HepG2 (cell line): ENCODE results near the gene SMYD5. TPM values are rescaled to one million over a fixed set of nuclear protein-coding genes. Genes with fewer than 3 reads are reported as not detected.

Experiments used
- AGO1 ChIP-seq: fragments of 200-400 bp; formaldehyde crosslinking; IDR thresholded peaks from 2 replicates; pipeline ENCODE4 v1.6.1; 2017; ENCODE audit warnings: mild to moderate bottlenecking, low read depth, low read length, moderate library complexity; ENCODE audit not compliant: poor library complexity, severe bottlenecking
- CAMTA2 ChIP-seq: sonication (generic); formaldehyde crosslinking; IDR thresholded peaks from 2 replicates; pipeline ENCODE4 v1.4.0; 2020; ENCODE audit warnings: mild to moderate bottlenecking, missing genetic modification reagents, borderline replicate concordance
- GATAD1 ChIP-seq: IDR thresholded peaks from 2 replicates; pipeline ENCODE4 v1.6.1; 2016; ENCODE audit warnings: missing genetic modification reagents, missing compliant biosample characterization
- HDAC2 ChIP-seq: sonication (generic); formaldehyde crosslinking; IDR thresholded peaks from 2 replicates; pipeline ENCODE4 v1.4.0; 2020; ENCODE audit warnings: missing genetic modification reagents
- HNRNPK ChIP-seq: fragments of 200-400 bp; formaldehyde crosslinking; IDR thresholded peaks from 2 replicates; pipeline ENCODE4 v1.6.1; 2018; ENCODE audit warnings: low read length, low read depth, moderate library complexity, mild to moderate bottlenecking; ENCODE audit not compliant: poor library complexity, severe bottlenecking
- HOXA5 ChIP-seq: sonication (generic); formaldehyde crosslinking; IDR thresholded peaks from 2 replicates; pipeline ENCODE4 v1.4.0; 2020; ENCODE audit warnings: missing genetic modification reagents
- MTA1 ChIP-seq: sonication (generic); formaldehyde crosslinking; IDR thresholded peaks from 2 replicates; pipeline ENCODE4 v1.4.0; 2020; ENCODE audit warnings: missing genetic modification reagents, mild to moderate bottlenecking, borderline replicate concordance
- MTF2 ChIP-seq: sonication (generic); formaldehyde crosslinking; IDR thresholded peaks from 2 replicates; pipeline ENCODE4 v1.5.0; 2020; ENCODE audit warnings: missing genetic modification reagents, borderline replicate concordance
- RARA ChIP-seq: IDR thresholded peaks from 2 replicates; pipeline ENCODE4 v1.6.1; 2016; ENCODE audit warnings: missing genetic modification reagents, missing compliant biosample characterization
- SMAD1 ChIP-seq: sonication (generic); formaldehyde crosslinking; IDR thresholded peaks from 2 replicates; pipeline ENCODE4 v1.4.0; 2020; ENCODE audit warnings: missing genetic modification reagents, low read depth, mild to moderate bottlenecking, borderline replicate concordance
- ZNF547 ChIP-seq: sonication (generic); formaldehyde crosslinking; IDR thresholded peaks from 2 replicates; pipeline ENCODE4 v1.5.1; 2020; ENCODE audit warnings: mild to moderate bottlenecking, missing genetic modification reagents
- ZNF558 ChIP-seq: sonication (generic); formaldehyde crosslinking; IDR thresholded peaks from 2 replicates; pipeline ENCODE4 v1.9.0; 2022; ENCODE audit warnings: mild to moderate bottlenecking, missing genetic modification reagents, borderline replicate concordance
- ZNF747 ChIP-seq: sonication (generic); formaldehyde crosslinking; IDR thresholded peaks from 2 replicates; pipeline ENCODE4 v1.8.1; 2023; ENCODE audit warnings: missing genetic modification reagents, mild to moderate bottlenecking, borderline replicate concordance
- ZSCAN9 ChIP-seq: IDR thresholded peaks from 2 replicates; pipeline ENCODE4 v1.6.1; 2016; ENCODE audit warnings: borderline replicate concordance
- polyA plus RNA-seq, 8 experiments: library from polyadenylated mRNA; depleted of rRNA in 3 of 8; stranded (reverse) in 7 of 8; unstranded in 1 of 8; fragments of >200 nt; fragmentation: Illumina TruSeq in 4 of 8; extraction: Trizol in 4 of 8; gene quantifications; 2 replicates each; pipeline versions ENCODE4 v1.2.1 to v1.2.3, GENCODE V29; 2011 to 2016; ENCODE audit warnings: low read depth in 4 of 8, missing spikeins in 1 of 8, mixed read lengths in 1 of 8; ENCODE audit not compliant: insufficient read depth in 1 of 8
- total RNA-seq, 5 experiments: library from RNA; depleted of rRNA; stranded (reverse); fragments of >200 nt; fragmentation: Illumina TruSeq; extraction: Trizol; gene quantifications; 2 replicates each; pipeline ENCODE4 v1.2.3, GENCODE V29; 2016; ENCODE audit warnings: low read depth in 1 of 5
- TF ChIP-seq, protein P1 (sequence below): sonication (generic); formaldehyde crosslinking; IDR thresholded peaks from 2 replicates; pipeline ENCODE4 v1.8.0; 2022; ENCODE audit warnings: missing genetic modification reagents, mild to moderate bottlenecking, inconsistent platforms, borderline replicate concordance
- TF ChIP-seq, protein P2 (sequence below): sonication (generic); formaldehyde crosslinking; IDR thresholded peaks from 2 replicates; pipeline ENCODE4 v1.5.0; 2020; ENCODE audit warnings: mild to moderate bottlenecking, missing genetic modification reagents
- TF ChIP-seq, protein P3 (sequence below): sonication (generic); formaldehyde crosslinking; IDR thresholded peaks from 2 replicates; pipeline ENCODE4 v1.9.0; 2021; ENCODE audit warnings: missing genetic modification reagents, mild to moderate bottlenecking, borderline replicate concordance
- TF ChIP-seq, protein P4 (sequence below): sonication (generic); formaldehyde crosslinking; IDR thresholded peaks from 2 replicates; pipeline ENCODE4 v1.4.0; 2020; ENCODE audit warnings: missing genetic modification reagents, mild to moderate bottlenecking, borderline replicate concordance
- TF ChIP-seq, protein P5 (sequence below): IDR thresholded peaks from 2 replicates; pipeline ENCODE4 v1.6.1; 2016

The SMYD5 gene
- total and polyA plus RNA-seq, 2 of the 13 experiments (the other 11 are each of a cell fraction or from before 2014, with no cell fraction given): 55.8 to 70.4 TPM

DNA sequence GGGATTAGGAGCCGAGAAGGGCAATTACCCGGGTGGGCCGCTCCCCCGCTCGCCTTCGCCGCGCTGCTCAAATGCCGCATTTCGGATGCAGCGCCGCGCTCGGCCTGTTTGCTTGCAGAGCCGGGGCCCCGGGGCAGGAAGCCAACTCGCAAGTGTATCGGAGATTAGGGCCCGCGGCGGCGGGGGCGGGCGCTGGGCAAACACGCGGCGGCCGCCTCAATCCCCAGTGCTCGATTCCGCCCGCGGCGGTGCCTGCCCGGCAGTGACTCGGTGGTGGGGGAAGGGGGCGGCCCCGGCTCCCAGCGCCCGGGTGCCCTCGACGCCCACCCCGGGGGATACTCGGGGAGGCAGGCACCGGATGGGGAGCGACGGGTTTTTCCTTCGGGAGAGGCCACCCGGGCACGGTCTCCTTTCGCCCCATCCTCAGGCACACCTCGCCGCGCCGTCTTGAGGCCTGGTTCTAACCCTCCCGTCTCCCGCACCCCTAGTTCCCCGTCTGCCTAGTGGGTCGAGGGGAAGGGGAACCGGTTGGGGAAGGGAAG lies 38.3 kb upstream of the SMYD5 start (continued):
- TF ChIP-seq, protein P1, sequence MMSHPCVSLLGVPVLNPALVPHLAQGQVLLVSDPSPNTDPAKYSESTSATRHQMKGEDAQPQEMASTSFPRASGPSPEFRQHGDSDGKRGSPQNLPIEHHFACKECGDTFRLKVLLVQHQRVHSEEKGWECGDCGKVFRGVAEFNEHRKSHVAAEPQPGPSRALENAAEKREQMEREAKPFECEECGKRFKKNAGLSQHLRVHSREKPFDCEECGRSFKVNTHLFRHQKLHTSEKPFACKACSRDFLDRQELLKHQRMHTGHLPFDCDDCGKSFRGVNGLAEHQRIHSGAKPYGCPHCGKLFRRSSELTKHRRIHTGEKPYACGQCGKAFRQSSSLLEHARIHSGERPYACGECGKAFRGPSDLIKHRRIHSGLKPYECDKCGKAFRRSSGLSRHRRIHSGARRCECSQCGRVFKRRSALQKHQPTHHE (CRISPR knock-in tag): no peak
- TF ChIP-seq, protein P2, sequence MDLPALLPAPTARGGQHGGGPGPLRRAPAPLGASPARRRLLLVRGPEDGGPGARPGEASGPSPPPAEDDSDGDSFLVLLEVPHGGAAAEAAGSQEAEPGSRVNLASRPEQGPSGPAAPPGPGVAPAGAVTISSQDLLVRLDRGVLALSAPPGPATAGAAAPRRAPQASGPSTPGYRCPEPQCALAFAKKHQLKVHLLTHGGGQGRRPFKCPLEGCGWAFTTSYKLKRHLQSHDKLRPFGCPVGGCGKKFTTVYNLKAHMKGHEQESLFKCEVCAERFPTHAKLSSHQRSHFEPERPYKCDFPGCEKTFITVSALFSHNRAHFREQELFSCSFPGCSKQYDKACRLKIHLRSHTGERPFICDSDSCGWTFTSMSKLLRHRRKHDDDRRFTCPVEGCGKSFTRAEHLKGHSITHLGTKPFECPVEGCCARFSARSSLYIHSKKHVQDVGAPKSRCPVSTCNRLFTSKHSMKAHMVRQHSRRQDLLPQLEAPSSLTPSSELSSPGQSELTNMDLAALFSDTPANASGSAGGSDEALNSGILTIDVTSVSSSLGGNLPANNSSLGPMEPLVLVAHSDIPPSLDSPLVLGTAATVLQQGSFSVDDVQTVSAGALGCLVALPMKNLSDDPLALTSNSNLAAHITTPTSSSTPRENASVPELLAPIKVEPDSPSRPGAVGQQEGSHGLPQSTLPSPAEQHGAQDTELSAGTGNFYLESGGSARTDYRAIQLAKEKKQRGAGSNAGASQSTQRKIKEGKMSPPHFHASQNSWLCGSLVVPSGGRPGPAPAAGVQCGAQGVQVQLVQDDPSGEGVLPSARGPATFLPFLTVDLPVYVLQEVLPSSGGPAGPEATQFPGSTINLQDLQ (CRISPR knock-in tag): peak; percentile 50; the same call in 1 of the 2 replicates
- TF ChIP-seq HOXA5 (peak; percentile 18; the same call in 1 of the 2 replicates), ZNF558 (CRISPR knock-in tag) (peak; percentile 68; the same call in 1 of the 2 replicates), AGO1 (peak; percentile 78), MTA1 (CRISPR knock-in tag) (peak; percentile 75; the same call in 1 of the 2 replicates), SMAD1 (CRISPR knock-in tag) (no peak; the same call in 1 of the 2 replicates), GATAD1 (CRISPR knock-in tag) (peak; percentile 46; the same call in 1 of the 2 replicates), ZNF747 (CRISPR knock-in tag) (0 out of 2 replicates have a peak, but pooled peaks have one; percentile 49), HDAC2 (CRISPR knock-in tag) (peak; percentile 53), CAMTA2 (CRISPR knock-in tag) (no peak; the same call in 1 of the 2 replicates), ZSCAN9 (CRISPR knock-in tag) (no peak), MTF2 (CRISPR knock-in tag) (peak; percentile 79; the same call in 1 of the 2 replicates), ZNF547 (0 out of 2 replicates have a peak, but pooled peaks have one; percentile 26), HNRNPK (peak; percentile 64), RARA (CRISPR knock-in tag) (no peak)
- TF ChIP-seq, protein P3, sequence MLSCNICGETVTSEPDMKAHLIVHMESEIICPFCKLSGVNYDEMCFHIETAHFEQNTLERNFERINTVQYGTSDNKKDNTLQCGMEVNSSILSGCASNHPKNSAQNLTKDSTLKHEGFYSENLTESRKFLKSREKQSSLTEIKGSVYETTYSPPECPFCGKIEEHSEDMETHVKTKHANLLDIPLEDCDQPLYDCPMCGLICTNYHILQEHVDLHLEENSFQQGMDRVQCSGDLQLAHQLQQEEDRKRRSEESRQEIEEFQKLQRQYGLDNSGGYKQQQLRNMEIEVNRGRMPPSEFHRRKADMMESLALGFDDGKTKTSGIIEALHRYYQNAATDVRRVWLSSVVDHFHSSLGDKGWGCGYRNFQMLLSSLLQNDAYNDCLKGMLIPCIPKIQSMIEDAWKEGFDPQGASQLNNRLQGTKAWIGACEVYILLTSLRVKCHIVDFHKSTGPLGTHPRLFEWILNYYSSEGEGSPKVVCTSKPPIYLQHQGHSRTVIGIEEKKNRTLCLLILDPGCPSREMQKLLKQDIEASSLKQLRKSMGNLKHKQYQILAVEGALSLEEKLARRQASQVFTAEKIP (CRISPR knock-in tag): 0 out of 2 replicates have a peak, but pooled peaks have one; percentile 39
- TF ChIP-seq, protein P4, sequence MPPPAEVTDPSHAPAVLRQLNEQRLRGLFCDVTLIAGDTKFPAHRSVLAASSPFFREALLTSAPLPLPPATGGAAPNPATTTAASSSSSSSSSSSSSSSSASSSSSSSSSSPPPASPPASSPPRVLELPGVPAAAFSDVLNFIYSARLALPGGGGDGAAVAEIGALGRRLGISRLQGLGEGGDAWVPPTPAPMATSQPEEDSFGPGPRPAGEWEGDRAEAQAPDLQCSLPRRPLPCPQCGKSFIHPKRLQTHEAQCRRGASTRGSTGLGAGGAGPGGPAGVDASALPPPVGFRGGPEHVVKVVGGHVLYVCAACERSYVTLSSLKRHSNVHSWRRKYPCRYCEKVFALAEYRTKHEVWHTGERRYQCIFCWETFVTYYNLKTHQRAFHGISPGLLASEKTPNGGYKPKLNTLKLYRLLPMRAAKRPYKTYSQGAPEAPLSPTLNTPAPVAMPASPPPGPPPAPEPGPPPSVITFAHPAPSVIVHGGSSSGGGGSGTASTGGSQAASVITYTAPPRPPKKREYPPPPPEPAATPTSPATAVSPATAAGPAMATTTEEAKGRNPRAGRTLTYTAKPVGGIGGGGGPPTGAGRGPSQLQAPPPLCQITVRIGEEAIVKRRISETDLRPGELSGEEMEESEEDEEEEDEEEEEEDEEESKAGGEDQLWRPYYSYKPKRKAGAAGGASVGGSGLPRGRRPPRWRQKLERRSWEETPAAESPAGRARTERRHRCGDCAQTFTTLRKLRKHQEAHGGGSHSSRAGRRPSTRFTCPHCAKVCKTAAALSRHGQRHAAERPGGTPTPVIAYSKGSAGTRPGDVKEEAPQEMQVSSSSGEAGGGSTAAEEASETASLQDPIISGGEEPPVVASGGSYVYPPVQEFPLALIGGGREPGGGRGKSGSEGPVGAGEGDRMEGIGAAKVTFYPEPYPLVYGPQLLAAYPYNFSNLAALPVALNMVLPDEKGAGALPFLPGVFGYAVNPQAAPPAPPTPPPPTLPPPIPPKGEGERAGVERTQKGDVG (CRISPR knock-in tag): 0 out of 2 replicates have a peak, but pooled peaks have one; percentile 11
- TF ChIP-seq, protein P5, sequence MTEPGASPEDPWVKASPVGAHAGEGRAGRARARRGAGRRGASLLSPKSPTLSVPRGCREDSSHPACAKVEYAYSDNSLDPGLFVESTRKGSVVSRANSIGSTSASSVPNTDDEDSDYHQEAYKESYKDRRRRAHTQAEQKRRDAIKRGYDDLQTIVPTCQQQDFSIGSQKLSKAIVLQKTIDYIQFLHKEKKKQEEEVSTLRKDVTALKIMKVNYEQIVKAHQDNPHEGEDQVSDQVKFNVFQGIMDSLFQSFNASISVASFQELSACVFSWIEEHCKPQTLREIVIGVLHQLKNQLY (CRISPR knock-in tag): no peak
